Skin epidermis (tissue), 12 donors: ENCODE measurements around the gene MOSPD3.
A peak's percentile ranks its signal among the peaks of the same experiment; 100 is the strongest.

ENCODE experiments used
- H3K27ac ChIP-seq, 21 experiments: fragments of 200-600 bp; sonication (generic) in 11 of 21; one replicate each; pipeline ENCODE4 v1.5.0; 2020; ENCODE audit warnings: mild to moderate bottlenecking in 3 of 21, inconsistent platforms in 2 of 21, moderate library complexity in 2 of 21
- H3K4me3 ChIP-seq, 7 experiments: fragments of 200-600 bp; sonication (generic) in 2 of 7; one replicate each; pipeline ENCODE4 v1.5.0; 2020; ENCODE audit warnings: inconsistent platforms in 2 of 7, mild to moderate bottlenecking in 2 of 7, moderate library complexity in 1 of 7

The MOSPD3 gene

GRCh38 chr7:100613412-100614175, 1.3 kb downstream of the MOSPD3 start:
- peak overlapping the region in 5 of 7 experiments; percentile 57 to 80 (median 68) for H3K4me3 ChIP-seq
- peak overlapping the region in 7 of 21 experiments; percentile 4 to 94 (median 89) for H3K27ac ChIP-seq

GRCh38 chr7:100614308-100614861, 2.0 kb downstream of the MOSPD3 start:
- Histone ChIP-seq H3K4me3 (no peak overlapping the region), H3K27ac (no peak overlapping the region)

GRCh38 chr7:100620239-100620638, 7.9 kb downstream of the MOSPD3 start:
- no peak overlapping the region for H3K4me3 ChIP-seq
- no peak overlapping the region for H3K27ac ChIP-seq

- no peak overlapping the region for H3K4me3 ChIP-seq
- no peak overlapping the region for H3K27ac ChIP-seq
Observed at GRCh38 chr7:100620804-100621203, 8.5 kb downstream of the MOSPD3 start.

- H3K4me3 ChIP-seq = no peak overlapping the region
- no peak overlapping the region for H3K27ac ChIP-seq
Observed at GRCh38 chr7:100621554-100621953, 9.2 kb downstream of the MOSPD3 start.

- H3K27ac ChIP-seq = no peak overlapping the region
- no peak overlapping the region for H3K4me3 ChIP-seq
Observed at GRCh38 chr7:100623951-100624824, 11.8 kb downstream of the MOSPD3 start.

- Histone ChIP-seq H3K27ac (peak overlapping the region in 1 of 21 experiments; percentile 79), H3K4me3 (peak overlapping the region in 5 of 7 experiments; percentile 3 to 28 (median 17))
Observed at GRCh38 chr7:100626055-100626454, 13.7 kb downstream of the MOSPD3 start.

GRCh38 chr7:100626530-100627237, 14.3 kb downstream of the MOSPD3 start:
- H3K27ac ChIP-seq = peak overlapping the region in 12 of 21 experiments; percentile 26 to 79 (median 71)

GRCh38 chr7:100627238-100627549, 14.9 kb downstream of the MOSPD3 start:
- Histone ChIP-seq H3K4me3 (no peak overlapping the region), H3K27ac (peak overlapping the region in 6 of 21 experiments; percentile 46 to 79 (median 76))

More at GRCh38 chr7:100626530-100627237, 14.3 kb downstream of the MOSPD3 start:
- H3K4me3 ChIP-seq = peak overlapping the region; percentile 3 to 28 (median 17)

- H3K27ac ChIP-seq = no peak overlapping the region
- H3K4me3 ChIP-seq = no peak overlapping the region
Observed at GRCh38 chr7:100629117-100629716, 16.9 kb downstream of the MOSPD3 start.

- no peak overlapping the region for H3K27ac ChIP-seq
- no peak overlapping the region for H3K4me3 ChIP-seq
Observed at GRCh38 chr7:100630066-100630465, 17.7 kb downstream of the MOSPD3 start.

GRCh38 chr7:100632951-100633717, 20.8 kb downstream of the MOSPD3 start:
- H3K27ac ChIP-seq = peak overlapping the region in 13 of 21 experiments; percentile 8 to 73 (median 53)

GRCh38 chr7:100639995-100640516, 27.7 kb downstream of the MOSPD3 start:
- Histone ChIP-seq H3K4me3 (no peak overlapping the region), H3K27ac (no peak overlapping the region)

More at GRCh38 chr7:100632951-100633717, 20.8 kb downstream of the MOSPD3 start:
- H3K4me3 ChIP-seq = peak overlapping the region; percentile 38 to 57 (median 47)

- H3K4me3 ChIP-seq = no peak overlapping the region
- H3K27ac ChIP-seq = no peak overlapping the region
Observed at GRCh38 chr7:100640517-100641440, 28.4 kb downstream of the MOSPD3 start.

GRCh38 chr7:100641463-100641859, 29.1 kb downstream of the MOSPD3 start, which contains the start of gene TFR2:
TSS of gene TFR2 (minus strand) at chr7:100641552. CDS start at chr7:100641509, 43 bp downstream.
- no peak within 1 kb of the TSS for H3K27ac ChIP-seq

GRCh38 chr7:100641860-100642533, 29.7 kb downstream of the MOSPD3 start:
- Histone ChIP-seq H3K27ac (no peak overlapping the region), H3K4me3 (no peak overlapping the region)

More at GRCh38 chr7:100641463-100641859, 29.1 kb downstream of the MOSPD3 start, which contains the start of gene TFR2:
- no peak within 1 kb of the TSS for H3K4me3 ChIP-seq

- no peak overlapping the region for H3K27ac ChIP-seq
- no peak overlapping the region for H3K4me3 ChIP-seq
Observed at GRCh38 chr7:100642534-100642907, 30.2 kb downstream of the MOSPD3 start.
